ENCODE measurements around the gene EID3. TPM values are rescaled to one million over a fixed set of nuclear protein-coding genes. Genes with fewer than 3 reads are reported as not detected.

EID3 gene
- total RNA-seq, 1 experiment from 2014 or later: 1.4 TPM

GRCh38 chr12:104313568-104314241 lies 10.2 kb downstream of the EID3 start:
- H3K14ac ChIP-seq (ENCODE audit: insufficient read depth, low read length): no peak overlapping the region
- no peak overlapping the region for H3K27ac ChIP-seq (ENCODE audit: insufficient read length, low read depth, low read length)
- H4K8ac ChIP-seq (replicated peaks; ENCODE audit: insufficient read length, low read depth, low read length): no peak overlapping the region
- peaks cover 5% of the 10 kb centered on the region; the same call in 1 of the 2 replicates for H3K79me2 ChIP-seq (ENCODE audit: insufficient read depth, low read length)
- Mint-ChIP-seq H3K27me3 (ENCODE audit: low read depth) (no peaks in the 10 kb centered on the region), H3K27ac (no peak overlapping the region; a peak in 1 of 7 replicates), H3K36me3 (ENCODE audit: insufficient read depth in 1 of 3, low read depth in 3 of 3) (peaks cover 29 to 70% (median 69%) of the 10 kb centered on the region in 3 experiments), H3K4me1 (peaks cover 4 to 7% of the 10 kb centered on the region in 2 experiments), H3K9me3 (no peaks in the 10 kb centered on the region), H3K4me3 (no peak overlapping the region)
- no peak overlapping the region for H3K4ac ChIP-seq (ENCODE audit: low read depth, low read length)
- H4K91ac ChIP-seq (ENCODE audit: insufficient read length, low read depth, low read length): no peak overlapping the region
- no peak overlapping the region for H3T11ph ChIP-seq (ENCODE audit: low read length)
- peaks cover 5% of the 10 kb centered on the region for H3K79me1 ChIP-seq (ENCODE audit: insufficient read depth, low read depth, low read length, poor library complexity, severe bottlenecking)
- H3K18ac ChIP-seq (ENCODE audit: insufficient read length, low read depth, low read length): no peak overlapping the region
- no peaks in the 10 kb centered on the region for H3K23me2 ChIP-seq (ENCODE audit: insufficient read length, low read depth, low read length, poor library complexity, severe bottlenecking)
- no peaks in the 10 kb centered on the region for H3K4me1 ChIP-seq (ENCODE audit: insufficient read depth, low read length)
- no peak overlapping the region for H3K4me2 ChIP-seq (ENCODE audit: insufficient read depth, insufficient read length, low read length)
- no peak overlapping the region for H3K23ac ChIP-seq (ENCODE audit: insufficient read length, low read depth, low read length)
- H2AFZ ChIP-seq (ENCODE audit: low read length): no peak overlapping the region
- H3K56ac ChIP-seq (ENCODE audit: insufficient read length, low read depth, low read length): no peak overlapping the region
- no peak overlapping the region for H2BK12ac ChIP-seq (ENCODE audit: insufficient read length, low read depth, low read length)
- no peak for DNase-seq
- no peaks in the 10 kb centered on the region for H4K20me1 ChIP-seq (ENCODE audit: control insufficient read depth, insufficient read depth, insufficient read length)
- no peak overlapping the region for H3K9ac ChIP-seq (ENCODE audit: extremely low read depth, insufficient read length, low read length)
- H3K27me3 ChIP-seq (ENCODE audit: insufficient read depth, low read length): no peaks in the 10 kb centered on the region
- TF ChIP-seq CTCF (conservative IDR thresholded peaks at IDR 0.05): no peak
- H3K9me3 ChIP-seq (ENCODE audit: control insufficient read depth, low read depth, low read length): no peaks in the 10 kb centered on the region
- H2BK20ac ChIP-seq (ENCODE audit: low read depth, low read length, poor library complexity, severe bottlenecking): no peak overlapping the region
- H2BK120ac ChIP-seq (ENCODE audit: low read depth, low read length, poor library complexity, severe bottlenecking): no peak overlapping the region
- 100% methylated on average over 1 of the region's 4 CpGs for WGBS (ENCODE audit: extremely low coverage, insufficient read length, low lambda C conversion rate)
- no peak overlapping the region for H2BK15ac ChIP-seq (ENCODE audit: low read depth, low read length)
- no peak overlapping the region for H2BK5ac ChIP-seq (ENCODE audit: insufficient read length, low read length)
- H2AK5ac ChIP-seq (ENCODE audit: insufficient read length, low read length): no peak overlapping the region
- no peak overlapping the region for H4K5ac ChIP-seq (ENCODE audit: insufficient read length, low read depth, low read length)

All from H9 (cell line).